Mesenteric fat pad (tissue), 1 donor: ENCODE measurements around the gene TTBK1. TPM values are rescaled to one million over a fixed set of nuclear protein-coding genes. Genes with fewer than 3 reads are reported as not detected.

Experiments
- DNase-seq: peaks from one replicate; pipeline ENCODE4 v3.0.0-alpha.2; 2020; ENCODE audit warnings: low spot score
- total RNA-seq: library from RNA; stranded (reverse); fragmentation: NEBNext Ultra II Directional; extraction: Animal tissue kit (Norgen Biotek cat#: 25700); gene quantifications from one replicate; pipeline ENCODE4 v1.2.1, GENCODE V29; 2021
- donor health status: DM: yes; HTN: yes; CAD: no.

Gene TTBK1
- total RNA-seq, 1 donor from 2014 or later = 0.06 TPM

DNA sequence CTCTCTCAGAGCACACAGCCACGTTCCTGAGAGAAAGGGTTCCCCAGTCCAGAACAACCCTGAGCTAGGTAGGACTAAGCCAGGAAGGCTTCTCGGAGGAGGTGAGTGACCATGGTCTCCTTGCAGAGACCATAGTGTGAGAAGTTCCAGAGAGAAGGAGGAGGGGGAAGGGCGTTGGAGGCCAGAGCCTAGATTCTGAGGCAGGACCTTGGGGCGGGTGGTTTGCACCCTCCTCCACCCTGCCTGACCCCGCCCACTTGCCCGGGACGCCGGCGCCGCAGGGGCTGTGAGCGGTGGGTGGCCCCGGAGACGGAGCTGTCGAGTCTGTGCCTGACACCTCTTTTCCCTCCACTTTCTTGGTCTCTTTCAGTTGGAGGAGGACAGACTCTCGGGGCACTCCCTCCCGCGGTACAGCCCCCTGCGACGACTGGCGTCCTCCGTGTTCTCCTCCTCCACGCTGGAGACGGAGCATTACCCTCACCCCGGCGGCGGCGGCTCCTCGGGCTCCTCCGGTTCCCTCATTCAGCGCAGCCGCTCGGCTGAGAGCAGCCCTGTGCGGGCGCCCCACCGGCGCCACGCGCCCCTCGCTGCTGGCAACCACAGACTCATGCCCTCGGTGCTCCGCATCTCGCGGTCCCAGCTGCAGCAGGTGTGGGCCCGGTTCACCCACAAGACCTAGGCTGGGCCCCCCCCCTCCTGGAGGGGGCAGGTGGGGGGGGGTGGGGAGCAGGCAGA lies 26.2 kb downstream of the TTBK1 start:
- DNase-seq = no peak

DNA sequence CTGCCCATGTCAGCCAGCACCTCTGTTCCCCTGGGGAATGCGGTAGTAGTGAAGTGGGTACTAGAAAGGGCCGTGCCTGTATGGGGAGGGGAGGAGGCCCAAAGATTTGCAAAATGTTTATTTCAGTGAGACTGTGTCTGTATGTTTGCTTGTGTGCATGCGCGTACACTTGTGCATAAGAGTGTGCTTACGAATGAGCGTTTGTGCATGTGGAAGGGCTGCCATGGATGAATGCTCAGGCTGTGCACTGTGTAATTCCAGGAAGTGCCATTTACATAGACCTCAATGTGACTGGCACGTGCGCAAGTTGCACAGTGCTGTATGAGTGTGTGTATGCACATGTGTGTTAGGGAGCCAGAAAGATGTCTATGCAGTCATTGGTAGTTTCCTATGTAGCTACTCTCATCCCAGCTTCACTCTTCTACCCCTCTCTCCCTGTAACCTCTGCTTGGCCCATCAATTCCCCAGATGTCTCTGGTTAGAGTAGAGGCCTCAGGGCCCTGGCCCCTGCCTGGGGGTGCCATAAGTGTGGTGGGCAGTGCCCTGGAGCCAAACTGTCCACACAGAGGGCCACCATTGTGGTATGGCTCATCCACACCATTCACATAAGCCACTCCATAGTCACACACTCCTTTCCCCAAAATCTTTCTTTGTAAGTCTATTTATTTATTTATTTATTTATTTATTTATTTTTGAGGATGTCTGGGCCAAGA lies 28.0 kb downstream of the TTBK1 start:
- no peak for DNase-seq

GRCh38 chr6:43271944-43272343 lies 28.7 kb downstream of the TTBK1 start:
- no peak for DNase-seq

GRCh38 chr6:43273707-43274106 lies 30.4 kb downstream of the TTBK1 start:
- no peak for DNase-seq

DNA sequence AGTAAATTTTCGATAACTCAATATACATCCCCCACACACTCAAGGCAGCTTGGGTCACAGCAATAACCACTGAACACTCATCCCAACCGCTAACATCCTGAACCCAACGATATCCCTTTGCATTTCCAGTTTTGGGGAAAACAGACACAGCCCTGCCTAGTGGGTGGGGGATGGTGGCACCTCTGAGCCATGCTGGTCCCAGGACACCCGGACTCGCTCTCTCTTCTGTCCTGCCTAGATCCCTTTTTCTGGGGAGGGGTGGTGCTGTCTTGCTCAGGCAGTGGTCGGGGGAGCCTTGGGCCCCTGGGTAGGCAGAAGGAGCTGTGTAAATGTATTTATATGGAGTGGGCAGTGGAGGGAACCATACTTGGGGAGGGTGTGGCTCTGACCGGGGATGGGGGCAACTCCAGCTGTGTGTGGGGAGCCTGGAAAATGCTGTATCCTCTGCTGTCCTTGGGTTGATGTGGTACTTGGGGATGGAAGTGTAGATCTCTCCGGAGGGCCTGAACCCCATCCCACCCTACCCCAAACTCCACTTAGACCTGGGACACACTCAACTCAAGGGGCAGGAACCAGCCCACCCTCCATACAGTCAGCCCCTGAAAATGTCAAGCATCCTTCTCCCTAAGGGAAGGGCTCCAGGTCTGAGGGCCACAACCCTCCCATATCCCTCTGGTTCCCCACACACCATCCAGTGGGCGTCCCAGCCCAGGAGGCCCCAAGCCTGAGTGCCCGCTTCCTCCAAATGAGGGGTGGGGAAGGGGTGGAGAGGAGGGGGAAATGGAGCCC lies 31.0 kb downstream of the TTBK1 start:
- DNase-seq = no peak

- no peak for DNase-seq
Observed at GRCh38 chr6:43274916-43275597, 31.8 kb downstream of the TTBK1 start.

DNA sequence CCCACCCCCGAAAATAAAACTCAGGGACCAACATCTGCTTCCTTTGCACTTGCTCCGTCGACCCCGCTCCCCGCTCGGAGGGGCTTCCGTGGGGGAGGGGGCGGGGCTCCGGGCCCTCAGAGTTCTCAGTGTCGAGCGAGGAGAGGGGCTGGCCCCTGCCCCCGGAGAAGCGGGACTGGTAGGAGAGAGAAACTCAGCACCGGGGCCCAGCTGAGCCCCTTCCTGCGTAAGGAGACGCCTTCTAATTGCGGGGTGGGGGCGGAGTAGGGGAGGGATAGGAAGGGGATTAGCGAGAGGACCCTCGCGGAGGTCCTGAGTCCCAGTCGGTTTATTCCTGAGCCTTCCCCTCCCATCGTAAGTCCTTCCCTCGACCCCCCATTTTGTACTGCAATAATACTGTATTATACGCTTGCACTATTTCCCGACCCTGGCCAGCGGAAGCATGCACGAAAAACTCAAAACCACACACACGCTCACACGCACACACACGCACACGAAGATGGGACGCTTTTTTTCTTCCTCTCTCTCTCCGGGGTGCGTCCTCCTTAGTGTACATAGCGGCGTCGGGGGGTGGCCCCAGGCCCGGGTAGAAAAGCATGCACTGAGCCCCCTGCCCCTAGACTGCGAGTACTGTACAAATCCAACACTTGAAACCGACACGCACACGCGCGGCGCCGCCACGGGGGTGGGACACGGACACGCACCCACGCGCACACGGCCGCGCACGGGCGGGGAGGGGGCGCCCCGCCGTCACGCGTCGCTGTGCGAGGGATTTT lies 32.7 kb downstream of the TTBK1 start:
- DNase-seq = no peak

DNA sequence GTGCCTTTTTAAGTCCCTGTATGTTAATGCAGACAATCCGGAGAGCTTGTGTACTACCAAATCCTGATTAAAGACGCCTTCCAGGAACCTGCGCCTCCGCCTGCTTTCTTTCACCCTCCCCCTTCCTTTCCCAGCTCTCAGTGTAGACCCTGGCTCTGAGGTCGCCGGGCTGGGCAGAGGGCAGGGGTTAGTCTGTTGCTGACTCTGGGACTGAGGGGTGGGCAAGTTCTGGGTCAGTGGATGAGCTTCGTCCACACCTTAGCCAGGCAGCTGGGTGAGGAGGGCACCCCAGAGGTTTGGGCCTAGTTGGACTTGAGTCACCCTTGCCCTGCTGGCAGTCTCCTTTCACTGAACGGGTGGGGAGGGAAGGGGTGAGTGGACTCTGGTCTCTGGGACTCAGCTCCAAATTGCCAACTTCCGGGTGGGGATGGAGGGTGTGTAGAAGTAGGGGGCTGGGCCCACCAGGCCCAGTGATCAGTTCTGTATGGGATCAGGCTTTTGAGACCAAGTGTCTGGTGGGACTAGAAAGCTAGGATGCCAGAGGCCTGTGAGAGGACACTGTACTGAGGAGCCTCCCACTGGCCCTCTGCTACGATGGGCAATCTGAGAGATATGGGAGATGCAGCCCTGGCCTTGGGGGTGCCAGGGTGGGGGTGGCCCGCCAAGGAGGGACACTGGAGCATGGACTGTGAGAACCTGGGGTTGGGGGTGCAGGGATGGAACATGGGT lies 33.5 kb downstream of the TTBK1 start:
- DNase-seq = no peak

GRCh38 chr6:43277306-43277642 lies 34.0 kb downstream of the TTBK1 start:
- no peak for DNase-seq

DNA sequence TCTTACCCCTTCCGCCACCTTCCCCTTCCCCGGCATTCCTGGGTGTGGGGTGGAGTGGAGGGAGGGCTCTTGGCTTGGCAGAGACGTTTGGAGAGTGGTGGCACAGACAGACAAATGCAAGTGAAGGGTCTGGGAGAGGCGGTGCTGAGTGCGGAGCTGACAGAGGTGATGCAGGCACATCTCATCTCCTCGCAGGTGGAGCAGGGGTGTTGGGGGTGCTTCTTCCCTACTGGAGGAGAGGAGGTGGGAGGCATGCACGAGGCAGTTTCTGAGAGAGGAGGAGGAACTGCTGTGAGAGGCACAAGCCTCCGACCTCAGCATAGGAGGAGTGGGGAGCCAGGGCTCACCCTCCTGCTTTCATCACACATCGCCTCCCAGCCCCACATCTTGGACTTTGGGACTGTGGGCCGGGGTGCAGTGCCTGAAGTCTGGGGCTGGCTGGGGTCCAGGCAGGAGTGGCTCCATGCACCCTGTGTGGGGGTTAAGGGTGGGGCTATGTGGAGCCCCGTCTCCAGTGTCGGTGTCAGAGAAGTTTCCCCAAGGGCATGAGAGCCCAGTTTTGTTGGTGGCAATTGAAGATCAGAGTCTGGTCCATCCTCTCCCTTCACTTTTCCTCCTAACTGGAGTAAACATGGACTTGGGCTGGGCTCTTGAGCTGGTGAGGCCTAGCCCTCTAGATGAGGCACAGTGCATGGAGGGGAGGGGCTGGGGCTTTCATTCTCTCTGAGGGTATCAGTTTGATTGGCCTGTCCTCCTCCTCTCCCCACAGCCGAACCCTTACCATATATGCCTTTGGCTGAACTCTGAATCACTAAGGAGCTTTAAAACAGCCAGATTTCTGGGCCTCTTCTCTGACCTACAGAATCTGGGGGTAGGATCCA lies 34.6 kb downstream of the TTBK1 start:
- DNase-seq = no peak

GRCh38 chr6:43278524-43279078 lies 35.3 kb downstream of the TTBK1 start:
- no peak for DNase-seq

- no peak for DNase-seq
Observed at GRCh38 chr6:43280234-43280633, 37.0 kb downstream of the TTBK1 start.

DNA sequence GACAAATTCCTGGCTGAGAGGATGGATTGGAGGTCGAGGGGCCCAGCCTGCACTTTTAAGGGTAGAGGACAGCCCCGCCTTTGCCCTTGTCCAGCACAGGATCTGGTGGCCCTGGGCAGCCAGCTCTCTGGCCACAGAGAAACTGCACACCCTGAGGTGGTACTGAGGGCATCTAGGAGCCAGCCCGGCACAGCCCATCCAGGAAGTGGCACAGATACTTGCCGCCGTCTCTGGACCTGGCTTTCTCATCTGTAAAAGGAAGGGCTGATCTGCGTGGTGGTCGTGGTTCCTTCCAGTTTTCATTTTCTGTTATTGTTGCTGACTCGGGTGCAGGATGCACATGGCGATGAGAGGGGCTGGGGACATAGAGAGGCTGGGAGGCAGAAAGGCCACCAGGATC lies 38.8 kb downstream of the TTBK1 start:
- DNase-seq = no peak

GRCh38 chr6:43282636-43283513 lies 39.6 kb downstream of the TTBK1 start:
- DNase-seq = no peak

- no peak for DNase-seq
Observed at GRCh38 chr6:43283514-43283901, 40.2 kb downstream of the TTBK1 start.

DNA sequence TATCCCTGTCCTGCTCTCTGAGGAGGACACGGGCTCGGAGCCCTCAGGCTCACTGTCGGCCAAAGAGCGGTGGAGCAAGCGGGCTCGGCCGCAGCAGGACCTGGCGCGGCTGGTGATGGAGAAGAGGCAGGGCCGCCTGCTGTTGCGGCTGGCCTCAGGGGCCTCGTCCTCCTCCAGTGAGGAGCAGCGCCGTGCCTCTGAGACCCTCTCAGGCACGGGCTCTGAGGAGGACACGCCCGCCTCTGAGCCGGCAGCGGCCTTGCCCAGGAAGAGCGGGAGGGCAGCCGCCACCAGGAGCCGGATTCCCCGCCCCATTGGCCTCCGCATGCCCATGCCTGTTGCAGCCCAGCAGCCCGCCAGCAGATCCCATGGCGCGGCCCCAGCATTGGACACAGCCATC lies 40.6 kb downstream of the TTBK1 start:
- no peak for DNase-seq

- no peak for DNase-seq
Observed at GRCh38 chr6:43284991-43285781, 41.9 kb downstream of the TTBK1 start.
